K562 (cell line): Measurements from ENCODE around the gene SLC2A8. TPM values are rescaled to one million over a fixed set of nuclear protein-coding genes. Genes with fewer than 3 reads are reported as not detected.
A peak's percentile ranks its signal among the peaks of the same experiment; 100 is the strongest.

ENCODE experiments used
- ATAC-seq: fragments of 200-7000 bp; cut with Tn5 transposase; 3 replicates; pipeline ENCODE4 v1.9.1; 2020; ENCODE audit warnings: moderate library complexity
- BruUV-seq: library from RNA; stranded (reverse); fragments of 400-500 nt; replicated peaks from 2 replicates; lab custom pipeline; 2021; lab: Mats Ljungman, UMichigan
- CTCF ChIA-PET: fragments of 300-600 bp; formaldehyde crosslinking; extraction: SDS; loops from one replicate; lab custom pipeline; 2021; ENCODE audit warnings: low intra/inter-chr PET ratio; lab: Yijun Ruan, JAX
- POLR2A ChIA-PET: fragments of 300-600, 350-650 bp; sonication (Branson Sonifier 250); formaldehyde crosslinking; extraction: SDS; loops from one replicate; lab custom pipeline; 2021; ENCODE audit warnings: antibody characterized with exemption, inconsistent platforms; lab: Yijun Ruan, JAX
- DNase-seq, 4 experiments: peaks; one replicate each; pipeline versions ENCODE4 v3.0.0 to v3.0.0-alpha.2; 2011 to 2018; ENCODE audit warnings: low spot score in 3 of 4, mixed read lengths in 3 of 4; ENCODE audit errors: extremely low read depth in 1 of 4
- FAIRE-seq: peaks from 2 replicates; lab custom pipeline; 2011; peaks lifted over from hg19 to GRCh38; lab: Jason Lieb, UNC
- H2AFZ ChIP-seq: 2 replicates; pipeline ENCODE4 v1.6.0; 2011; ENCODE audit warnings: low read depth, low read length, control low read depth, inconsistent platforms
- H3K27ac ChIP-seq: fragments of 200-600 bp; 3 replicates; pipeline ENCODE4 v1.8.0; 2011; ENCODE audit warnings: low read depth, mild to moderate bottlenecking, control low read depth, inconsistent platforms, low read length, moderate library complexity, mixed read lengths; ENCODE audit errors: extremely low read depth
- H3K27me3 ChIP-seq, 2 experiments: fragments of 300-600 bp in 1 of 2; 2 replicates in 1 of 2; 3 replicates in 1 of 2; pipeline versions ENCODE4 v1.6.0 to v1.8.0; 2011; ENCODE audit warnings: inconsistent platforms in 2 of 2, low read length in 2 of 2, mild to moderate bottlenecking in 1 of 2, mixed read lengths in 1 of 2, moderate library complexity in 1 of 2; ENCODE audit not compliant: control insufficient read depth in 2 of 2, insufficient read depth in 2 of 2
- H3K36me3 ChIP-seq: fragments of 300-600 bp; 3 replicates; pipeline ENCODE4 v1.8.0; 2011; ENCODE audit warnings: mild to moderate bottlenecking, low read length, inconsistent platforms; ENCODE audit not compliant: control insufficient read depth, insufficient read depth
- H3K4me1 ChIP-seq, 2 experiments: fragments of 200-600 bp in 1 of 2; replicated peaks in 1 of 2; 2 replicates in 1 of 2; 3 replicates in 1 of 2; pipeline versions ENCODE4 v1.5.1 to v1.8.0; 2011; ENCODE audit warnings: inconsistent platforms in 2 of 2, low read length in 2 of 2, mild to moderate bottlenecking in 1 of 2, mixed read lengths in 1 of 2, moderate library complexity in 1 of 2; ENCODE audit not compliant: control insufficient read depth in 2 of 2, insufficient read depth in 2 of 2
- H3K4me2 ChIP-seq: 2 replicates; pipeline ENCODE4 v1.6.1; 2011; ENCODE audit warnings: low read length, control low read depth, inconsistent platforms, mixed read lengths; ENCODE audit not compliant: insufficient read depth
- H3K4me3 ChIP-seq: fragments of 200-600 bp; sonication (generic), shearing (Covaris generic); 2 replicates; pipeline ENCODE4 v1.5.1; 2016; ENCODE audit warnings: control low read depth, inconsistent platforms
- H3K79me2 ChIP-seq: fragments of 200-600 bp; 3 replicates; pipeline ENCODE4 v1.8.0; 2011; ENCODE audit warnings: low read length, inconsistent platforms; ENCODE audit not compliant: control insufficient read depth, insufficient read depth
- H3K9ac ChIP-seq, 2 experiments: 2 replicates each; pipeline versions ENCODE4 v1.6.0 to v1.6.1; 2011; ENCODE audit warnings: low read depth in 2 of 2, low read length in 2 of 2, control low read depth in 1 of 2, inconsistent platforms in 1 of 2, mild to moderate bottlenecking in 1 of 2, mixed read lengths in 1 of 2; ENCODE audit not compliant: insufficient read depth in 1 of 2
- H3K9me1 ChIP-seq: one replicate; pipeline ENCODE4 v1.6.0; 2011; ENCODE audit warnings: inconsistent platforms, mild to moderate bottlenecking, low read length, moderate library complexity; ENCODE audit not compliant: control insufficient read depth, insufficient read depth
- H3K9me3 ChIP-seq: replicated peaks from 2 replicates; pipeline ENCODE4 v1.5.1; 2011; ENCODE audit warnings: low read depth, low read length, inconsistent platforms; ENCODE audit not compliant: control insufficient read depth, insufficient read depth
- H4K20me1 ChIP-seq: replicated peaks from 2 replicates; pipeline ENCODE4 v1.6.1; 2011; ENCODE audit warnings: low read length, inconsistent platforms, mixed read lengths; ENCODE audit not compliant: control insufficient read depth, insufficient read depth
- C11orf30 ChIP-seq: fragments of 450-650 bp; IDR thresholded peaks from 2 replicates; pipeline ENCODE4 v1.6.1; 2016; ENCODE audit warnings: low read depth, mild to moderate bottlenecking
- MAFF ChIP-seq: IDR thresholded peaks from 2 replicates; pipeline ENCODE4 v1.6.1; 2012; ENCODE audit warnings: low read length, improper control_type of control experiment
- MAFG ChIP-seq: fragments of 450-650 bp; conservative IDR thresholded peaks from 2 replicates; pipeline ENCODE4 v1.6.1; 2016; ENCODE audit warnings: missing genetic modification characterization, missing compliant biosample characterization
- MAFK ChIP-seq: IDR thresholded peaks from 2 replicates; pipeline ENCODE4 v1.6.1; 2011; ENCODE audit warnings: low read length, improper control_type of control experiment
- RBM14 ChIP-seq: fragments of 200-400 bp; formaldehyde crosslinking; IDR thresholded peaks from 2 replicates; pipeline ENCODE4 v1.6.1; 2018; ENCODE audit warnings: low read depth, mild to moderate bottlenecking, low read length, moderate library complexity, borderline replicate concordance; ENCODE audit not compliant: insufficient read depth
- TEAD4 ChIP-seq, 2 experiments: sonication (generic) in 1 of 2; formaldehyde crosslinking in 1 of 2; IDR thresholded peaks; 2 replicates each; pipeline versions ENCODE4 v1.6.1 to v1.8.0; 2012 to 2022; ENCODE audit warnings: borderline replicate concordance in 1 of 2, inconsistent platforms in 1 of 2, low read length in 1 of 2, mild to moderate bottlenecking in 1 of 2, missing genetic modification reagents in 1 of 2
- ZNF316 ChIP-seq: fragments of 450-650 bp; IDR thresholded peaks from 2 replicates; pipeline ENCODE4 v1.6.1; 2016
- WGBS: fragments of 100-300 bp; shearing (Covaris generic); methylation state at CpG from one replicate; pipeline ENCODE4 v1.1.6; 2016; ENCODE audit warnings: low coverage, mixed read lengths; ENCODE audit not compliant: insufficient coverage; ENCODE audit errors: missing lambda C conversion rate; 5-methylcytosine and 5-hydroxymethylcytosine counted together
- in situ Hi-C: fragments of 300-500 bp; cut with MboI; formaldehyde crosslinking; loops from 4 replicates; pipeline ENCODE4 v1.15.0; 2018; ENCODE audit warnings: inconsistent platforms, mixed read lengths
- intact Hi-C: fragments of 100-400 bp; cut with micrococcal nuclease; formaldehyde crosslinking; loops from 2 replicates; pipeline ENCODE4 v1.14.2; 2022
- polyA plus RNA-seq, 8 experiments: library from polyadenylated mRNA; depleted of rRNA in 4 of 8; stranded (reverse) in 5 of 8; unstranded in 3 of 8; fragments of >200 nt; fragmentation: Nextera tagmentation in 2 of 8; fragmentation: Illumina TruSeq in 1 of 8; extraction: Ambion mirVana in 2 of 8; extraction: Trizol in 1 of 8; gene quantifications; 2 replicates each; pipeline versions ENCODE4 v1.2.1 to v1.2.3, GENCODE V29; 2011 to 2014; ENCODE audit warnings: inconsistent platforms in 1 of 8, missing spikeins in 1 of 8
- total RNA-seq, 7 experiments: library from RNA; depleted of rRNA in 6 of 7; stranded (reverse); fragments of >200 nt in 6 of 7; fragmentation: Illumina TruSeq in 2 of 7; extraction: Trizol in 2 of 7; gene quantifications; 2 replicates each; pipeline versions ENCODE4 v1.2.1 to v1.2.3, GENCODE V29; 2011 to 2021; ENCODE audit warnings: low replicate concordance in 1 of 7

SLC2A8 gene
- total and polyA plus RNA-seq, 9 of the 15 experiments (the other 6 are each of a cell fraction or from before 2014, with no cell fraction given): 0.13 to 12.9 (median 5.2) TPM

DNA sequence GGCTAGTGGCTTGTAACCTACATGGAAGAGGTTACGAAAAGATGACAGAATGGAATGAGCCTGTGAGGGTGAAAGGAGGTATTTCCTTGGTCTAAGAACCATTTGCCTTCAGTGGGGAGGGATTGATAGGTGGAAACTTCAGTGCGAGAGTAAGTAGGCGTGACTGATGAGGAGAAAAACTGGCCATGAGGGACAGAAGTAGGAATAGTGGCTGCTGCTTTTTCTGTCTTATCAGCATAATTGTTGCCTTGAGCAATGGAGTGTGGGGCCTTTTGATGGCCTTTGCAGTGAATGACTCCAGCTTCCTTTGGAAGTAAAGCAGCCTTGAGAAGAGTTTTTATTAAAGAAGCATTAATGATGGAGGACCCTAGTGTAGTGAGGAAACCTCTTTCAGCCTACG is 18.2 kb downstream of the SLC2A8 start:
- WGBS: 30% methylated on average over 4 of the region's 4 CpGs
- ATAC-seq (no peak), FAIRE-seq (no peak), DNase-seq (no peak)
- no peaks in the 10 kb centered on the region for H3K79me2 ChIP-seq
- H2AFZ ChIP-seq: no peak overlapping the region
- ChIA-PET CTCF (no interaction called here), POLR2A (interaction anchor here (0.5 to 1.5 kb wide), 4 partner anchors 9 to 670 kb away, joined by 3 to 6 read pairs (median 4); partner anchors contain the start of gene ZNF79)
- intact Hi-C loops (no loop called here), in situ Hi-C loops (no loop called here)
- H3K4me3 ChIP-seq: no peak overlapping the region
- H3K4me1 ChIP-seq: peaks cover 12 to 14% of the 10 kb centered on the region in 2 experiments; a peak in 4 of 5 replicates
- peak; percentile 96 for TF ChIP-seq C11orf30
- no peak for TF ChIP-seq RBM14
- TF ChIP-seq MAFF: peak; percentile 88
- peak; percentile 96 for TF ChIP-seq MAFG
- peak; percentile 88 for TF ChIP-seq MAFK
- TF ChIP-seq TEAD4 (IDR thresholded peaks at IDR 0.05; ENCODE audit: low read length): no peak
- TF ChIP-seq TEAD4 (CRISPR knock-in tag; IDR thresholded peaks at IDR 0.05; ENCODE audit: borderline replicate concordance): no peak
- TF ChIP-seq ZNF316: peak; percentile 98
- H3K9ac ChIP-seq: no peak overlapping the region
- no peak overlapping the region for H3K4me2 ChIP-seq
- no peaks in the 10 kb centered on the region for H3K27me3 ChIP-seq
- no peak overlapping the region for H3K27ac ChIP-seq
- H3K9me3 ChIP-seq: no peaks in the 10 kb centered on the region
- 0 out of 2 replicates have a peak, but pooled peaks cover 4% of the 10 kb centered on the region for H4K20me1 ChIP-seq
- BruUV-seq: no TSS peak
- H3K9me1 ChIP-seq: no peaks in the 10 kb centered on the region
- no peaks in the 10 kb centered on the region for H3K36me3 ChIP-seq
